Heart left ventricle (tissue), 13 donors: Measurements from ENCODE around the gene ZNF148.

Experiments
- POLR2A ChIP-seq, 2 donors: fragments of 450-650 bp; IDR thresholded peaks; one replicate each; pipeline ENCODE4 v1.6.1; 2017; ENCODE audit warnings: antibody characterized with exemption in 2 of 2, mild to moderate bottlenecking in 2 of 2, moderate library complexity in 2 of 2
- TF ChIP-seq, protein P1 (sequence below), 12 donors: fragments of 200-600 bp; sonication (generic) in 4 of 12; IDR thresholded peaks; one replicate each; pipeline versions ENCODE4 v1.5.0 to v1.8.0; 2018 to 2022; ENCODE audit warnings: antibody characterized with exemption in 12 of 12, mild to moderate bottlenecking in 5 of 12
- donor health status: ischemic (EF 13 %, LVEDD 7.1; RV severe dilation, severe dysfunction).
- donor health status: DM: no; HTN: yes; CAD: no.
- donor health status: DM: no; HTN: no; CAD: no.
- donor health status: ischemic (EF 25% LVEDD 6.9; RV normal size, moderate dysfunction).
- donor health status: ischemic (EF 25% LVEDD 5.7; RV mildly dilated, moderate dysfunction).
- donor health status: ischemic (EF 35%, LVEDD 5.7; RV mildly dilated, moderate dysfunction).
- donor health status: nonischemic (EF 11% LVEDD 7.7; RV severe dilation, severe dysfunction).
- donor health status: DM: yes; HTN: yes; CAD: no.
- donor health status: PGD.
- donor health status: ischemic (EF 29% LVEDD 5.4; RV normal size, mild dysfunction).
- donor health status: nonischemic (EF 23%, LVEDD 6.1; RV moderate dilation, normal function).

DNA sequence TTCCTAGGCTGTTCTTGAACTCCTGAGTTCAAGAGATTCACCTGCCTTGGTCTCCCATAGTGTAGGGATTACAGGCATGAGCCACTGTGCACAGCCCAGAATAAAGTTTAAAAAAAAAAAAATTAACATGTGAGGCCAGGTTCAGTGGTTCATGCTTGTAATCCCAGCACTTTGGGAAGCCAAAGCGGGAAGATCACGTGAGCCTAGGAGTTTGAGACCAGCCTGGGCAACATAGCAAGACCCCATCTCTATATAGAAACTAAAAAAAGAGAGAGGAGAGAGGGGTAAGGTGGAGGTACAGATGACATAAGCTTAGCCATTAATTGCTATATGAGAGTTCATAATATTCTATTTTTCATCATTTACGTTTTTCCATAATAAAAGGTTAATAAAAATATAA, 21.5 kb downstream of the ZNF148 start:
- TF ChIP-seq, protein P1, sequence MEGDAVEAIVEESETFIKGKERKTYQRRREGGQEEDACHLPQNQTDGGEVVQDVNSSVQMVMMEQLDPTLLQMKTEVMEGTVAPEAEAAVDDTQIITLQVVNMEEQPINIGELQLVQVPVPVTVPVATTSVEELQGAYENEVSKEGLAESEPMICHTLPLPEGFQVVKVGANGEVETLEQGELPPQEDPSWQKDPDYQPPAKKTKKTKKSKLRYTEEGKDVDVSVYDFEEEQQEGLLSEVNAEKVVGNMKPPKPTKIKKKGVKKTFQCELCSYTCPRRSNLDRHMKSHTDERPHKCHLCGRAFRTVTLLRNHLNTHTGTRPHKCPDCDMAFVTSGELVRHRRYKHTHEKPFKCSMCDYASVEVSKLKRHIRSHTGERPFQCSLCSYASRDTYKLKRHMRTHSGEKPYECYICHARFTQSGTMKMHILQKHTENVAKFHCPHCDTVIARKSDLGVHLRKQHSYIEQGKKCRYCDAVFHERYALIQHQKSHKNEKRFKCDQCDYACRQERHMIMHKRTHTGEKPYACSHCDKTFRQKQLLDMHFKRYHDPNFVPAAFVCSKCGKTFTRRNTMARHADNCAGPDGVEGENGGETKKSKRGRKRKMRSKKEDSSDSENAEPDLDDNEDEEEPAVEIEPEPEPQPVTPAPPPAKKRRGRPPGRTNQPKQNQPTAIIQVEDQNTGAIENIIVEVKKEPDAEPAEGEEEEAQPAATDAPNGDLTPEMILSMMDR (IDR thresholded peaks at IDR 0.05) = no peak
- TF ChIP-seq POLR2A (IDR thresholded peaks at IDR 0.05) = no peak
